A549 (cell line): ENCODE data around the gene NFIL3. TPM values are rescaled to one million over a fixed set of nuclear protein-coding genes. Genes with fewer than 3 reads are reported as not detected.

Source experiments
- ATAC-seq, 2 experiments: fragments of 200-7000 bp in 1 of 2; fragments of >200 bp in 1 of 2; cut with Nextera tagmentation in 1 of 2; cut with Tn5 transposase in 1 of 2; 3 replicates each; pipeline versions ENCODE4 v1.8.0 to v1.9.1; 2018 to 2020; ENCODE audit warnings: mild to moderate bottlenecking in 1 of 2, moderate library complexity in 1 of 2
- CTCF ChIA-PET: fragments of 300-600 bp; sonication (Branson Sonifier 250); formaldehyde crosslinking; extraction: SDS; loops from one replicate; lab custom pipeline; 2021; ENCODE audit warnings: antibody characterized with exemption, inconsistent platforms; lab: Yijun Ruan, JAX
- POLR2A ChIA-PET: fragments of 350-600 bp; formaldehyde crosslinking; extraction: SDS; loops from one replicate; lab custom pipeline; 2021; ENCODE audit warnings: antibody characterized with exemption, inconsistent platforms; lab: Yijun Ruan, JAX
- DNase-seq, 2 experiments: peaks; one replicate each; pipeline versions ENCODE4 v3.0.0 to v3.0.0-alpha.2; 2011 to 2016; ENCODE audit warnings: low read depth in 1 of 2, low spot score in 1 of 2
- FAIRE-seq: peaks from 2 replicates; lab custom pipeline; 2011; peaks lifted over from hg19 to GRCh38; lab: Jason Lieb, UNC
- H3K27ac ChIP-seq, 2 experiments: fragments of >200 bp; sonication (Bioruptor Twin); formaldehyde crosslinking; 3 replicates each; pipeline ENCODE4 v1.5.1; 2016 to 2017
- H3K4me1 ChIP-seq: fragments of >200 bp; sonication (Bioruptor Twin); formaldehyde crosslinking; 3 replicates; pipeline ENCODE4 v1.6.1; 2016
- H3K4me2 ChIP-seq: fragments of >200 bp; sonication (Bioruptor Twin); formaldehyde crosslinking; 3 replicates; pipeline ENCODE4 v1.6.1; 2016
- H3K4me3 ChIP-seq: fragments of >200 bp; sonication (Bioruptor Twin); formaldehyde crosslinking; 3 replicates; pipeline ENCODE4 v1.5.1; 2016
- H3K9me3 ChIP-seq: fragments of >200 bp; sonication (Bioruptor Twin); formaldehyde crosslinking; 3 replicates; pipeline ENCODE4 v1.6.1; 2016
- ATOH8 ChIP-seq: fragments of 250-450 bp; sonication (Bioruptor Pico); IDR thresholded peaks from 2 replicates; pipeline ENCODE4 v1.5.0; 2020; ENCODE audit warnings: low read depth, mild to moderate bottlenecking, moderate library complexity
- BHLHE40 ChIP-seq: IDR thresholded peaks from 2 replicates; pipeline ENCODE4 v1.6.1; 2012; ENCODE audit warnings: low read depth, low read length, inconsistent platforms
- CBX2 ChIP-seq: fragments of 200-600 bp; sonication (generic); IDR thresholded peaks from 2 replicates; pipeline ENCODE4 v1.6.1; 2016; ENCODE audit warnings: low read depth, mild to moderate bottlenecking, borderline replicate concordance
- CBX8 ChIP-seq: fragments of 200-600 bp; sonication (generic); IDR thresholded peaks from 2 replicates; pipeline ENCODE4 v1.6.1; 2016
- CEBPB ChIP-seq, 2 experiments: fragments of >200 bp in 1 of 2; sonication (Bioruptor Twin) in 1 of 2; formaldehyde crosslinking in 1 of 2; IDR thresholded peaks; 2 replicates each; pipeline ENCODE4 v1.6.1; 2012 to 2016
- CHD2 ChIP-seq: fragments of 150-350 bp; IDR thresholded peaks from 2 replicates; pipeline ENCODE4 v1.6.1; 2014; ENCODE audit warnings: low read length; ENCODE audit not compliant: partially characterized antibody
- CTCF ChIP-seq: fragments of >200 bp; sonication (Bioruptor Twin); formaldehyde crosslinking; IDR thresholded peaks from 3 replicates; pipeline ENCODE4 v1.5.1; 2016
- EHF ChIP-seq: fragments of 250-450 bp; sonication (Bioruptor Pico); IDR thresholded peaks from 2 replicates; pipeline ENCODE4 v1.5.0; 2020; ENCODE audit warnings: mild to moderate bottlenecking
- EHMT2 ChIP-seq: fragments of 200-600 bp; sonication (generic); IDR thresholded peaks from 2 replicates; pipeline ENCODE4 v1.6.1; 2016; ENCODE audit warnings: antibody characterized with exemption, low read depth, mild to moderate bottlenecking, moderate library complexity
- EP300 ChIP-seq, 2 experiments: fragments of >200 bp; sonication (Bioruptor Twin); formaldehyde crosslinking; IDR thresholded peaks; 2 replicates in 1 of 2; 3 replicates in 1 of 2; pipeline ENCODE4 v1.6.1; 2016 to 2017
- FOSB ChIP-seq: fragments of 250-450 bp; sonication (Bioruptor Pico); IDR thresholded peaks from 2 replicates; pipeline ENCODE4 v1.5.0; 2020; ENCODE audit warnings: mild to moderate bottlenecking, moderate library complexity
- FOXS1 ChIP-seq: fragments of 250-450 bp; sonication (Bioruptor Pico); IDR thresholded peaks from 2 replicates; pipeline ENCODE4 v1.5.0; 2020; ENCODE audit warnings: mild to moderate bottlenecking, moderate library complexity
- GATA3 ChIP-seq: IDR thresholded peaks from 2 replicates; pipeline ENCODE4 v1.6.1; 2012; ENCODE audit warnings: borderline replicate concordance
- HDAC2 ChIP-seq: fragments of 200-600 bp; sonication (generic); IDR thresholded peaks from 2 replicates; pipeline ENCODE4 v1.6.1; 2016
- HEYL ChIP-seq: fragments of 250-450 bp; sonication (Bioruptor Pico); IDR thresholded peaks from 2 replicates; pipeline ENCODE4 v1.8.0; 2021; ENCODE audit warnings: mild to moderate bottlenecking, moderate library complexity
- HMGXB4 ChIP-seq: fragments of 250-450 bp; sonication (Bioruptor Pico); IDR thresholded peaks from 2 replicates; pipeline ENCODE4 v1.5.0; 2021; ENCODE audit warnings: mild to moderate bottlenecking, moderate library complexity, borderline replicate concordance
- HOXA7 ChIP-seq: fragments of 250-450 bp; sonication (Bioruptor Pico); IDR thresholded peaks from 2 replicates; pipeline ENCODE4 v1.5.0; 2020; ENCODE audit warnings: mild to moderate bottlenecking, moderate library complexity
- JUNB ChIP-seq: fragments of >200 bp; sonication (Bioruptor Twin); formaldehyde crosslinking; IDR thresholded peaks from 2 replicates; pipeline ENCODE4 v1.6.1; 2016
- KDM5A ChIP-seq: fragments of 200-600 bp; sonication (generic); IDR thresholded peaks from 2 replicates; pipeline ENCODE4 v1.6.1; 2016; ENCODE audit warnings: antibody characterized with exemption, mild to moderate bottlenecking
- MAFK ChIP-seq: fragments of 450-650 bp; IDR thresholded peaks from 2 replicates; pipeline ENCODE4 v1.6.1; 2014; ENCODE audit not compliant: partially characterized antibody
- MAX ChIP-seq: IDR thresholded peaks from 2 replicates; pipeline ENCODE4 v1.6.1; 2012
- MAZ ChIP-seq: fragments of 150-350 bp; IDR thresholded peaks from 2 replicates; pipeline ENCODE4 v1.6.1; 2014; ENCODE audit warnings: antibody characterized with exemption, low read depth, low read length, borderline replicate concordance
- NFE2L2 ChIP-seq: fragments of 150-350 bp; conservative IDR thresholded peaks from 2 replicates; pipeline ENCODE4 v1.6.1; 2014; ENCODE audit warnings: low read length
- NPAS2 ChIP-seq: fragments of 250-450 bp; sonication (Bioruptor Pico); IDR thresholded peaks from 2 replicates; pipeline ENCODE4 v1.8.0; 2022; ENCODE audit warnings: mild to moderate bottlenecking, moderate library complexity, borderline replicate concordance
- NR3C1 ChIP-seq: fragments of >200 bp; sonication (Bioruptor Twin); formaldehyde crosslinking; IDR thresholded peaks from 3 replicates; pipeline ENCODE4 v1.6.1; 2017
- PHF8 ChIP-seq: fragments of 200-600 bp; sonication (generic); IDR thresholded peaks from 2 replicates; pipeline ENCODE4 v1.6.1; 2016; ENCODE audit warnings: low read depth, mild to moderate bottlenecking, antibody characterized with exemption, moderate library complexity, borderline replicate concordance
- POLR2A ChIP-seq: IDR thresholded peaks from 2 replicates; pipeline ENCODE4 v1.6.1; 2012; ENCODE audit warnings: mild to moderate bottlenecking, low read length
- RARB ChIP-seq: fragments of 250-450 bp; sonication (Bioruptor Pico); IDR thresholded peaks from 2 replicates; pipeline ENCODE4 v1.8.0; 2021; ENCODE audit warnings: mild to moderate bottlenecking, moderate library complexity
- REST ChIP-seq: fragments of 200-600 bp; sonication (generic); IDR thresholded peaks from 2 replicates; pipeline ENCODE4 v1.6.1; 2016; ENCODE audit warnings: antibody characterized with exemption, mild to moderate bottlenecking, moderate library complexity
- RFX5 ChIP-seq: fragments of 450-650 bp; IDR thresholded peaks from 2 replicates; pipeline ENCODE4 v1.7.1; 2014; ENCODE audit warnings: antibody characterized with exemption, mild to moderate bottlenecking, moderate library complexity
- SMC3 ChIP-seq: fragments of >200 bp; sonication (Bioruptor Twin); formaldehyde crosslinking; IDR thresholded peaks from 3 replicates; pipeline ENCODE4 v1.6.1; 2018; ENCODE audit warnings: inconsistent platforms
- TFCP2L1 ChIP-seq: fragments of 250-450 bp; sonication (Bioruptor Pico); IDR thresholded peaks from 2 replicates; pipeline ENCODE4 v1.5.0; 2021; ENCODE audit warnings: mild to moderate bottlenecking
- TP53 ChIP-seq: fragments of 250-450 bp; sonication (Bioruptor Pico); IDR thresholded peaks from 2 replicates; pipeline ENCODE4 v1.5.0; 2021; ENCODE audit warnings: mild to moderate bottlenecking, moderate library complexity
- USF2 ChIP-seq: fragments of 450-650 bp; IDR thresholded peaks from 2 replicates; pipeline ENCODE4 v1.6.1; 2014; ENCODE audit warnings: antibody characterized with exemption
- ZC3H11A ChIP-seq: fragments of 450-650 bp; IDR thresholded peaks from 2 replicates; pipeline ENCODE4 v1.6.1; 2014; ENCODE audit warnings: antibody characterized with exemption, mild to moderate bottlenecking
- ZNF302 ChIP-seq: fragments of 250-450 bp; sonication (Bioruptor Pico); IDR thresholded peaks from 2 replicates; pipeline ENCODE4 v1.9.0; 2021; ENCODE audit warnings: inconsistent platforms, mild to moderate bottlenecking, moderate library complexity
- WGBS: methylation state at CpG from one replicate; pipeline ENCODE4 v1.1.6; 2017; ENCODE audit errors: missing lambda C conversion rate; 5-methylcytosine and 5-hydroxymethylcytosine counted together
- polyA plus RNA-seq, 4 experiments: library from polyadenylated mRNA; depleted of rRNA in 3 of 4; stranded (reverse); fragments of >200 nt; fragmentation: RNase III in 1 of 4; extraction: RNeasy Plus Mini Kit Qiagen cat#74134 plus additional on column Dnase treatment in 1 of 4; gene quantifications; 2 replicates in 3 of 4; 3 replicates in 1 of 4; pipeline ENCODE4 v1.2.3, GENCODE V29; 2011 to 2017

The NFIL3 gene
- polyA plus RNA-seq, 2 of the 4 experiments (the other 2 are of a cell fraction), result 10.5 to 16.1 TPM

GRCh38 chr9:91395106-91395552 lies 28.5 kb downstream of the NFIL3 start:
- Histone ChIP-seq H3K4me3 (no peak overlapping the region), H3K4me2 (peak overlapping the region; percentile 50), H3K9me3 (no peaks in the 10 kb centered on the region), H3K27ac (peak overlapping the region; percentile 60 to 69), H3K4me1 (peaks cover 18% of the 10 kb centered on the region)
- ChIA-PET CTCF (no interaction called here), POLR2A (interaction anchor here (1.5 kb wide), 1 partner anchor 29 kb away, joined by 5 read pairs; the partner anchor contains the start of gene NFIL3)
- ATAC-seq (peak; percentile 65 to 91), DNase-seq (peak; percentile 50 to 64), FAIRE-seq (no peak)
- WGBS, result 26% methylated on average over 4 of the region's 4 CpGs
- TF ChIP-seq HMGXB4 (no peak), NFE2L2 (no peak), HOXA7 (CRISPR knock-in tag) (no peak), RARB (CRISPR knock-in tag) (no peak), ZC3H11A (no peak), RFX5 (no peak), ZNF302 (CRISPR knock-in tag) (no peak), HEYL (CRISPR knock-in tag) (no peak), PHF8 (no peak), MAX (peak; percentile 57), EP300 (IDR thresholded peaks at IDR 0.05) (peak; percentile 25 to 48; a peak in 2 of 5 replicates), GATA3 (0 out of 2 replicates have a peak, but pooled peaks have one; percentile 42), MAZ (no peak), KDM5A (no peak), TP53 (no peak), NPAS2 (CRISPR knock-in tag) (no peak), EHMT2 (no peak), CBX2 (no peak), TFCP2L1 (no peak), MAFK (no peak), USF2 (no peak), JUNB (peak; percentile 45; the same call in 1 of the 2 replicates), CBX8 (no peak), REST (no peak), EHF (CRISPR knock-in tag) (no peak), BHLHE40 (no peak; the same call in 1 of the 2 replicates), SMC3 (peak; percentile 25; the same call in 1 of the 3 replicates), POLR2A (no peak), HDAC2 (no peak), CTCF (no peak), ATOH8 (CRISPR knock-in tag) (no peak), CHD2 (no peak), NR3C1 (no peak), FOSB (CRISPR knock-in tag) (no peak), CEBPB (IDR thresholded peaks at IDR 0.05) (peak; percentile 98 to 99), FOXS1 (CRISPR knock-in tag) (no peak)
